SK-N-SH (cell line): ENCODE results near the gene WRNIP1. TPM values are rescaled to one million over a fixed set of nuclear protein-coding genes. Genes with fewer than 3 reads are reported as not detected.

Experiments
- CTCF ChIA-PET: fragments of 300-600, 350-600 bp; formaldehyde crosslinking; extraction: SDS; loops from one replicate; lab custom pipeline; 2021; lab: Yijun Ruan, JAX
- POLR2A ChIA-PET: fragments of 350-600 bp; sonication (Branson Sonifier 250); formaldehyde crosslinking; extraction: SDS; loops from one replicate; lab custom pipeline; 2020; ENCODE audit warnings: antibody characterized with exemption, inconsistent platforms; lab: Yijun Ruan, JAX
- DNase-seq: peaks from one replicate; pipeline ENCODE4 v3.0.0; 2012
- H2AFZ ChIP-seq: fragments of 200-600 bp; sonication (generic); 2 replicates; pipeline ENCODE4 v1.8.1; 2016; ENCODE audit warnings: antibody characterized with exemption, mild to moderate bottlenecking, low read depth
- H3F3A ChIP-seq: fragments of 200-600 bp; sonication (generic); replicated peaks from 2 replicates; pipeline ENCODE3; 2016; ENCODE audit warnings: antibody characterized with exemption, mild to moderate bottlenecking; ENCODE audit not compliant: insufficient read depth
- H3K27ac ChIP-seq, 2 experiments: fragments of 200-500 bp in 1 of 2; fragments of 200-600 bp in 1 of 2; sonication (Bioruptor generic) in 1 of 2; sonication (generic), shearing (Covaris generic) in 1 of 2; 2 replicates each; pipeline versions ENCODE4 v1.5.1 to v1.6.1; 2014 to 2016; ENCODE audit warnings: low read depth in 2 of 2, inconsistent platforms in 1 of 2, low read length in 1 of 2, mild to moderate bottlenecking in 1 of 2, mixed read lengths in 1 of 2
- H3K27me3 ChIP-seq: fragments of 200-600 bp; sonication (generic), shearing (Covaris generic); 2 replicates; pipeline ENCODE4 v1.6.1; 2016; ENCODE audit warnings: mixed run types; ENCODE audit not compliant: insufficient read depth
- H3K36me3 ChIP-seq, 2 experiments: fragments of 200-500 bp in 1 of 2; fragments of 200-600 bp in 1 of 2; sonication (Bioruptor generic) in 1 of 2; sonication (generic) in 1 of 2; replicated peaks in 1 of 2; 2 replicates each; pipeline versions ENCODE3 to v1.5.1; 2014 to 2016; ENCODE audit warnings: low read length in 1 of 2, mild to moderate bottlenecking in 1 of 2; ENCODE audit not compliant: insufficient read depth in 2 of 2, control insufficient read depth in 1 of 2
- H3K4me1 ChIP-seq, 2 experiments: fragments of 200-500 bp in 1 of 2; fragments of 200-600 bp in 1 of 2; sonication (Bioruptor generic) in 1 of 2; sonication (generic), shearing (Covaris generic) in 1 of 2; 2 replicates each; pipeline versions ENCODE4 v1.5.1 to v1.6.1; 2014 to 2016; ENCODE audit warnings: low read depth in 1 of 2, low read length in 1 of 2, mixed run types in 1 of 2; ENCODE audit not compliant: insufficient read depth in 2 of 2, control insufficient read depth in 1 of 2
- H3K4me2 ChIP-seq: fragments of 200-600 bp; sonication (generic), shearing (Covaris generic); 2 replicates; pipeline ENCODE4 v1.6.1; 2017; ENCODE audit warnings: mixed run types
- H3K4me3 ChIP-seq, 2 experiments: fragments of 200-500 bp in 1 of 2; fragments of 200-600 bp in 1 of 2; sonication (Bioruptor generic) in 1 of 2; sonication (generic), shearing (Covaris generic) in 1 of 2; 2 replicates each; pipeline versions ENCODE4 v1.5.1 to v1.8.1; 2014 to 2016; ENCODE audit warnings: low read depth in 2 of 2, inconsistent platforms in 1 of 2, low read length in 1 of 2, mild to moderate bottlenecking in 1 of 2, mixed read lengths in 1 of 2, moderate library complexity in 1 of 2
- H3K79me2 ChIP-seq: fragments of 200-600 bp; sonication (generic); 2 replicates; pipeline ENCODE4 v1.8.1; 2017; ENCODE audit warnings: mild to moderate bottlenecking; ENCODE audit not compliant: insufficient read depth
- H3K9ac ChIP-seq: fragments of 200-600 bp; sonication (generic); 2 replicates; pipeline ENCODE4 v1.6.1; 2017; ENCODE audit warnings: mixed run types
- H3K9me2 ChIP-seq: fragments of 200-600 bp; sonication (generic); 2 replicates; pipeline ENCODE4 v1.6.1; 2017; ENCODE audit warnings: mixed run types
- H3K9me3 ChIP-seq: fragments of 200-600 bp; sonication (generic); 2 replicates; pipeline ENCODE4 v1.6.1; 2017; ENCODE audit warnings: mixed run types, mild to moderate bottlenecking, moderate library complexity
- H4K20me1 ChIP-seq: fragments of 200-600 bp; sonication (generic); 2 replicates; pipeline ENCODE4 v1.6.1; 2017; ENCODE audit warnings: mild to moderate bottlenecking, mixed run types; ENCODE audit not compliant: insufficient read depth
- CHD2 ChIP-seq: fragments of 150-350 bp; IDR thresholded peaks from 2 replicates; pipeline ENCODE4 v1.6.1; 2018; ENCODE audit warnings: low read length; ENCODE audit not compliant: partially characterized antibody
- ELF1 ChIP-seq: IDR thresholded peaks from 2 replicates; pipeline ENCODE4 v1.4.0; 2012
- EP300 ChIP-seq, 2 experiments: IDR thresholded peaks; 2 replicates each; pipeline versions ENCODE4 v1.4.0 to v1.6.1; 2012; ENCODE audit warnings: borderline replicate concordance in 1 of 2, low read depth in 1 of 2, low read length in 1 of 2
- EZH2phosphoT487 ChIP-seq: fragments of 200-600 bp; sonication (generic); IDR thresholded peaks from 2 replicates; pipeline ENCODE4 v1.6.1; 2017; ENCODE audit warnings: low read depth, mixed run types, mild to moderate bottlenecking, antibody characterized with exemption, moderate library complexity, borderline replicate concordance
- FOSL2 ChIP-seq: IDR thresholded peaks from 2 replicates; pipeline ENCODE4 v1.4.0; 2012; ENCODE audit warnings: low read depth, mild to moderate bottlenecking, moderate library complexity, borderline replicate concordance
- FOXM1 ChIP-seq: IDR thresholded peaks from 2 replicates; pipeline ENCODE4 v1.4.0; 2012; ENCODE audit warnings: low read depth, mild to moderate bottlenecking
- GABPA ChIP-seq: IDR thresholded peaks from 2 replicates; pipeline ENCODE4 v1.4.0; 2012; ENCODE audit warnings: low read depth, mild to moderate bottlenecking
- MEF2A ChIP-seq: IDR thresholded peaks from 2 replicates; pipeline ENCODE4 v1.4.0; 2012; ENCODE audit warnings: low read depth, borderline replicate concordance
- MXI1 ChIP-seq: IDR thresholded peaks from 2 replicates; pipeline ENCODE4 v1.6.1; 2012; ENCODE audit warnings: mild to moderate bottlenecking, low read depth, low read length, improper control_type of control experiment
- NFIC ChIP-seq: IDR thresholded peaks from 2 replicates; pipeline ENCODE4 v1.4.0; 2012; ENCODE audit warnings: borderline replicate concordance
- NRF1 ChIP-seq: IDR thresholded peaks from 2 replicates; pipeline ENCODE4 v1.6.1; 2012; ENCODE audit warnings: low read depth, mild to moderate bottlenecking, low read length
- RCOR1 ChIP-seq: fragments of 150-350 bp; IDR thresholded peaks from 2 replicates; pipeline ENCODE4 v1.6.1; 2017; ENCODE audit warnings: antibody characterized with exemption, low read length
- RFX5 ChIP-seq: IDR thresholded peaks from 2 replicates; pipeline ENCODE4 v1.6.1; 2012; ENCODE audit warnings: mild to moderate bottlenecking, improper control_type of control experiment, low read length
- RXRA ChIP-seq: IDR thresholded peaks from 2 replicates; pipeline ENCODE4 v1.4.0; 2012; ENCODE audit warnings: low read depth, mild to moderate bottlenecking, borderline replicate concordance
- SIN3A ChIP-seq: IDR thresholded peaks from 2 replicates; pipeline ENCODE4 v1.6.1; 2012; ENCODE audit warnings: low read depth, mild to moderate bottlenecking, low read length, moderate library complexity, borderline replicate concordance
- TEAD4 ChIP-seq: IDR thresholded peaks from 2 replicates; pipeline ENCODE4 v1.4.0; 2012; ENCODE audit warnings: mild to moderate bottlenecking, borderline replicate concordance; ENCODE audit not compliant: insufficient read depth
- WGBS: methylation state at CpG from one replicate; pipeline ENCODE4 v1.1.6; 2017; ENCODE audit warnings: low lambda C conversion rate; 5-methylcytosine and 5-hydroxymethylcytosine counted together
- polyA plus RNA-seq, 3 experiments: library from polyadenylated mRNA; depleted of rRNA; stranded (reverse); fragments of >200 nt; gene quantifications; 2 replicates each; pipeline ENCODE4 v1.2.3, GENCODE V29; 2012
- TF ChIP-seq, protein P1 (sequence below): IDR thresholded peaks from 2 replicates; pipeline ENCODE4 v1.4.0; 2012; ENCODE audit warnings: low read depth
- TF ChIP-seq, protein P2 (sequence below): fragments of 200-600 bp; sonication (generic); IDR thresholded peaks from 2 replicates; pipeline ENCODE4 v1.6.1; 2017; ENCODE audit warnings: antibody characterized with exemption, mild to moderate bottlenecking, moderate library complexity
- TF ChIP-seq, protein P3 (sequence below): IDR thresholded peaks from 2 replicates; pipeline ENCODE4 v1.4.0; 2012; ENCODE audit warnings: low read depth, borderline replicate concordance
- TF ChIP-seq, protein P4 (sequence below): IDR thresholded peaks from 2 replicates; pipeline ENCODE4 v1.4.0; 2012; ENCODE audit warnings: low read depth, borderline replicate concordance

WRNIP1 gene
- polyA plus RNA-seq, 1 of the 3 experiments (the other 2 are of a cell fraction): 47.5 TPM

DNA sequence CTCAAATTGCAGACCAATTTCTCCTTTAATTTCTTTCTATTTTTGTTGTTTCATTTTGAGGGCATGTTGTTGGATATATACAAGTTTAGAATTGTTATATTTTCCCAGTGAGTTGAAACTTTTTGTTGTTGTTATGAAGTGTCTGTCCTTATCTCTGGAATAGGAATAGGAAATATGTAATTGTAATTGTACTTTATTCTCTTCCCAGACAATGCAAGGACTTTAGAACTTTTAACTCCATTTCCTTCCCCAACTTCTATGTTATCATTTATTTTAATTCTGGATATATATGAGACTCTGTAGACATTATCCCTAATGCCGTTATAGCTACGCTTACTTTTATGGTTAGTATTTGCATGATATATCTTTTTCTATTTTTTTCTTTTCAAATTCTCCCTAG, 64.1 kb downstream of the WRNIP1 start:
- Histone ChIP-seq H3K4me3 (no peak overlapping the region), H3K4me1 (no peaks in the 10 kb centered on the region), H3K9me3 (no peaks in the 10 kb centered on the region), H3K27me3 (no peaks in the 10 kb centered on the region), H4K20me1 (no peaks in the 10 kb centered on the region), H3K4me2 (no peak overlapping the region), H3K36me3 (peaks cover 0 to 4% of the 10 kb centered on the region in 2 experiments), H2AFZ (no peak overlapping the region), H3K27ac (no peak overlapping the region), H3K9ac (no peak overlapping the region), H3F3A (no peaks in the 10 kb centered on the region), H3K79me2 (no peaks in the 10 kb centered on the region), H3K9me2 (no peaks in the 10 kb centered on the region)
- TF ChIP-seq, protein P1, sequence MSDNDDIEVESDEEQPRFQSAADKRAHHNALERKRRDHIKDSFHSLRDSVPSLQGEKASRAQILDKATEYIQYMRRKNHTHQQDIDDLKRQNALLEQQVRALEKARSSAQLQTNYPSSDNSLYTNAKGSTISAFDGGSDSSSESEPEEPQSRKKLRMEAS: no peak
- TF ChIP-seq EZH2phosphoT487 (no peak), ELF1 (no peak), EP300 (IDR thresholded peaks at IDR 0.05; ENCODE audit: borderline replicate concordance in 1 of 2, low read depth in 1 of 2, low read length in 1 of 2) (no peak), RFX5 (no peak), TEAD4 (no peak), NFIC (no peak), NRF1 (no peak)
- TF ChIP-seq, protein P2, sequence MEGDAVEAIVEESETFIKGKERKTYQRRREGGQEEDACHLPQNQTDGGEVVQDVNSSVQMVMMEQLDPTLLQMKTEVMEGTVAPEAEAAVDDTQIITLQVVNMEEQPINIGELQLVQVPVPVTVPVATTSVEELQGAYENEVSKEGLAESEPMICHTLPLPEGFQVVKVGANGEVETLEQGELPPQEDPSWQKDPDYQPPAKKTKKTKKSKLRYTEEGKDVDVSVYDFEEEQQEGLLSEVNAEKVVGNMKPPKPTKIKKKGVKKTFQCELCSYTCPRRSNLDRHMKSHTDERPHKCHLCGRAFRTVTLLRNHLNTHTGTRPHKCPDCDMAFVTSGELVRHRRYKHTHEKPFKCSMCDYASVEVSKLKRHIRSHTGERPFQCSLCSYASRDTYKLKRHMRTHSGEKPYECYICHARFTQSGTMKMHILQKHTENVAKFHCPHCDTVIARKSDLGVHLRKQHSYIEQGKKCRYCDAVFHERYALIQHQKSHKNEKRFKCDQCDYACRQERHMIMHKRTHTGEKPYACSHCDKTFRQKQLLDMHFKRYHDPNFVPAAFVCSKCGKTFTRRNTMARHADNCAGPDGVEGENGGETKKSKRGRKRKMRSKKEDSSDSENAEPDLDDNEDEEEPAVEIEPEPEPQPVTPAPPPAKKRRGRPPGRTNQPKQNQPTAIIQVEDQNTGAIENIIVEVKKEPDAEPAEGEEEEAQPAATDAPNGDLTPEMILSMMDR: no peak
- CTCF ChIA-PET: interaction anchor here (0.9 to 1.6 kb wide), 5 partner anchors 9 to 91 kb away, joined by 3 to 5 read pairs (median 4); partner anchors contain the start of gene SERPINB1
- POLR2A ChIA-PET: no interaction called here
- no peak for DNase-seq
- WGBS: 100% methylated on average over 2 of the region's 2 CpGs

DNA sequence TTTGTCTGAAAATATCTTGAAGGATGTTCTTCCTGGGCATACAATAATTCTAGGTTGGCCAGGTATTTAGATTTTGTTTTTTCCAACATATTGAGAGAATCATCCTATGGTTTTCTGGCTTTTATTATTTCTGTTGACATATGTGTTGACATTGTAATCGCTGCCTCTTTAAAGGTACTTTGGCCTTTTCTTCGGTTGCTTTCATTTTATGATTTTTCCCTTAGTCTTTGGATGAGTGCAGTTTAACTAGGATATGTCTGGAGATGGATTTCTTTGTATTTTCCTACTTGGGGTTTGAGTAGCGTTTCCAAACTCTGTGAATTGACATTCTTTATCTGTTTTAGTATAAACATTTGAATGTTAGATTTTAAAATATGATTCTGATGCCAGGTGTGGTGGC, 65.0 kb downstream of the WRNIP1 start:
- Histone ChIP-seq H3K27ac (no peak overlapping the region), H3K9me2 (no peaks in the 10 kb centered on the region), H4K20me1 (no peaks in the 10 kb centered on the region), H3K36me3 (peaks cover 4 to 5% of the 10 kb centered on the region in 2 experiments), H3K4me3 (no peak overlapping the region), H2AFZ (no peak overlapping the region), H3K9ac (no peak overlapping the region), H3K79me2 (no peaks in the 10 kb centered on the region), H3K4me2 (no peak overlapping the region), H3K27me3 (no peaks in the 10 kb centered on the region), H3K4me1 (no peaks in the 10 kb centered on the region), H3K9me3 (no peaks in the 10 kb centered on the region)
- POLR2A ChIA-PET: no interaction called here
- 94% methylated on average over 3 of the region's 3 CpGs for WGBS
- CTCF ChIA-PET: interaction anchor here (1.6 kb wide), 1 partner anchor 39 kb away, joined by 5 read pairs; no protein-coding TSS in a partner anchor
- DNase-seq: no peak
- TF ChIP-seq GABPA (no peak), CHD2 (no peak), RCOR1 (no peak), RXRA (no peak), RFX5 (no peak), FOXM1 (no peak), SIN3A (no peak), FOSL2 (no peak), MEF2A (no peak), ELF1 (no peak), MXI1 (no peak), NRF1 (no peak), NFIC (no peak)
- TF ChIP-seq, protein P3, sequence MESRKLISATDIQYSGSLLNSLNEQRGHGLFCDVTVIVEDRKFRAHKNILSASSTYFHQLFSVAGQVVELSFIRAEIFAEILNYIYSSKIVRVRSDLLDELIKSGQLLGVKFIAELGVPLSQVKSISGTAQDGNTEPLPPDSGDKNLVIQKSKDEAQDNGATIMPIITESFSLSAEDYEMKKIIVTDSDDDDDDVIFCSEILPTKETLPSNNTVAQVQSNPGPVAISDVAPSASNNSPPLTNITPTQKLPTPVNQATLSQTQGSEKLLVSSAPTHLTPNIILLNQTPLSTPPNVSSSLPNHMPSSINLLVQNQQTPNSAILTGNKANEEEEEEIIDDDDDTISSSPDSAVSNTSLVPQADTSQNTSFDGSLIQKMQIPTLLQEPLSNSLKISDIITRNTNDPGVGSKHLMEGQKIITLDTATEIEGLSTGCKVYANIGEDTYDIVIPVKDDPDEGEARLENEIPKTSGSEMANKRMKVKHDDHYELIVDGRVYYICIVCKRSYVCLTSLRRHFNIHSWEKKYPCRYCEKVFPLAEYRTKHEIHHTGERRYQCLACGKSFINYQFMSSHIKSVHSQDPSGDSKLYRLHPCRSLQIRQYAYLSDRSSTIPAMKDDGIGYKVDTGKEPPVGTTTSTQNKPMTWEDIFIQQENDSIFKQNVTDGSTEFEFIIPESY: no peak
- TF ChIP-seq, protein P1: no peak
- TF ChIP-seq, protein P2: no peak
- TF ChIP-seq, protein P4, sequence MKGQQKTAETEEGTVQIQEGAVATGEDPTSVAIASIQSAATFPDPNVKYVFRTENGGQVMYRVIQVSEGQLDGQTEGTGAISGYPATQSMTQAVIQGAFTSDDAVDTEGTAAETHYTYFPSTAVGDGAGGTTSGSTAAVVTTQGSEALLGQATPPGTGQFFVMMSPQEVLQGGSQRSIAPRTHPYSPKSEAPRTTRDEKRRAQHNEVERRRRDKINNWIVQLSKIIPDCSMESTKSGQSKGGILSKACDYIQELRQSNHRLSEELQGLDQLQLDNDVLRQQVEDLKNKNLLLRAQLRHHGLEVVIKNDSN: no peak
- TF ChIP-seq, all 33 proteins: peak for 0
- H3F3A ChIP-seq: no peaks in the 10 kb centered on the region
